HEK293T (cell line): ENCODE measurements around the gene PES1.

Source experiments
- FOXK2 ChIP-seq: fragments of 450-650 bp; IDR thresholded peaks from 2 replicates; pipeline ENCODE4 v1.6.1; 2016; ENCODE audit warnings: mild to moderate bottlenecking
- NFRKB ChIP-seq: fragments of 450-650 bp; IDR thresholded peaks from 2 replicates; pipeline ENCODE4 v1.6.1; 2016; ENCODE audit warnings: mild to moderate bottlenecking, moderate library complexity
- SUZ12 ChIP-seq: fragments of 450-650 bp; IDR thresholded peaks from 2 replicates; pipeline ENCODE4 v1.6.1; 2016; ENCODE audit warnings: mild to moderate bottlenecking

DNA sequence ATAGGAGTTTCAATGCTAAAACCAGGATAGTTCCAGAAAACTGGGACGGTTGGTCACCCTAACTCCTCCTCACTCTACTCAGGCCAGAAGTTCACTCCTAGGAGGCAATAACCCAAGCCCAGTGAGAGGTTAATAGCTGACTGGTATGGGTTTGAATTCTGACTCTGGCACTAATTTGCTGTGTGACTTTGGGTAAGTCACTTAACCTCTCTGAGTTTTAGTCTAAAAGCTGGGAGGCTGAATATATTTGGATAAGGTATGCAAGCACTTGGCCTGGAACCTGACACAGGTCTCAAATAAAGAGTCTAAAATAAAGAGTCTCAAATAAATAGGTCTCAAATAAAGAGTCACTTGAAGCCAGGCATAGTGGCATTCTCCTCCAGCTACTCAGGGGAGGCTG, 39.0 kb downstream of the PES1 start:
- TF ChIP-seq SUZ12: no peak
- no peak for TF ChIP-seq NFRKB
- no peak for TF ChIP-seq FOXK2
